Superior temporal gyrus (tissue), 1 donor: ENCODE results near the gene IFRD1.

Experiments
- DNase-seq: peaks from one replicate; pipeline ENCODE4 v3.0.0-alpha.2; 2016; ENCODE audit errors: extremely low spot score

Gene IFRD1

GRCh38 chr7:112487457-112488263, 37.4 kb downstream of the IFRD1 start:
- no peak for DNase-seq

- no peak for DNase-seq
These were observed 37.9 kb downstream of the IFRD1 start for GRCh38 chr7:112488264-112488552.

- no peak for DNase-seq
These were observed 41.9 kb downstream of the IFRD1 start for GRCh38 chr7:112492186-112492585.

- no peak for DNase-seq
These were observed 44.4 kb downstream of the IFRD1 start for GRCh38 chr7:112494656-112495055.

GRCh38 chr7:112495156-112495788, 45.0 kb downstream of the IFRD1 start:
- DNase-seq = no peak

- peak; percentile 73 for DNase-seq
These were observed 45.7 kb downstream of the IFRD1 start for GRCh38 chr7:112495810-112496462.

GRCh38 chr7:112497481-112497880, 47.2 kb downstream of the IFRD1 start:
- no peak for DNase-seq

GRCh38 chr7:112500619-112501018, 50.4 kb downstream of the IFRD1 start:
- no peak for DNase-seq

GRCh38 chr7:112501801-112502503, 51.7 kb downstream of the IFRD1 start:
- no peak for DNase-seq

- no peak for DNase-seq
These were observed 52.4 kb downstream of the IFRD1 start for GRCh38 chr7:112502700-112503099.

GRCh38 chr7:112503361-112503972, 53.2 kb downstream of the IFRD1 start:
- DNase-seq = no peak

GRCh38 chr7:112504093-112504695, 53.9 kb downstream of the IFRD1 start:
- no peak for DNase-seq

- DNase-seq = no peak
These were observed 55.2 kb downstream of the IFRD1 start for GRCh38 chr7:112505495-112505894.

GRCh38 chr7:112508404-112508803, 58.1 kb downstream of the IFRD1 start:
- DNase-seq = no peak

GRCh38 chr7:112509402-112509801, 59.1 kb downstream of the IFRD1 start:
- DNase-seq = no peak

- DNase-seq = peak; percentile 45
These were observed 59.9 kb downstream of the IFRD1 start for GRCh38 chr7:112510001-112510742.

GRCh38 chr7:112510743-112511110, 60.5 kb downstream of the IFRD1 start:
- DNase-seq = no peak

GRCh38 chr7:112511451-112512202, 61.4 kb downstream of the IFRD1 start:
- no peak for DNase-seq

GRCh38 chr7:112512451-112513210, 62.4 kb downstream of the IFRD1 start:
- no peak for DNase-seq
